GM11168 (cell line): ENCODE data around the gene AP2S1.
"Not testable (repeated sequence)": the region's sequence is repeated elsewhere in the genome, so short reads cannot be mapped to it uniquely, and the experiment has no call there.

Experiments used
- in situ Hi-C: fragments of 300-500 bp; cut with MboI; formaldehyde crosslinking; loops from one replicate; pipeline ENCODE4 v1.12.0; 2022; ENCODE audit warnings: low sequenced_read_pairs; ENCODE audit not compliant: unreplicated experiment

The AP2S1 gene

GRCh38 chr19:46868025-46868802 lies 17.6 kb upstream of the AP2S1 start:
- in situ Hi-C loops: loop anchor here (10.0 kb wide), 1 partner anchor 117 kb away; no protein-coding TSS in a partner anchor

- in situ Hi-C loops: loop anchor here (10.0 kb wide), 1 partner anchor 118 kb away; no protein-coding TSS in a partner anchor
These were observed 16.5 kb upstream of the AP2S1 start for GRCh38 chr19:46867170-46867569.

- in situ Hi-C loops: loop anchor here (10.0 kb wide), 1 partner anchor 118 kb away; no protein-coding TSS in a partner anchor
These were observed 15.9 kb upstream of the AP2S1 start for GRCh38 chr19:46866407-46867136.

DNA sequence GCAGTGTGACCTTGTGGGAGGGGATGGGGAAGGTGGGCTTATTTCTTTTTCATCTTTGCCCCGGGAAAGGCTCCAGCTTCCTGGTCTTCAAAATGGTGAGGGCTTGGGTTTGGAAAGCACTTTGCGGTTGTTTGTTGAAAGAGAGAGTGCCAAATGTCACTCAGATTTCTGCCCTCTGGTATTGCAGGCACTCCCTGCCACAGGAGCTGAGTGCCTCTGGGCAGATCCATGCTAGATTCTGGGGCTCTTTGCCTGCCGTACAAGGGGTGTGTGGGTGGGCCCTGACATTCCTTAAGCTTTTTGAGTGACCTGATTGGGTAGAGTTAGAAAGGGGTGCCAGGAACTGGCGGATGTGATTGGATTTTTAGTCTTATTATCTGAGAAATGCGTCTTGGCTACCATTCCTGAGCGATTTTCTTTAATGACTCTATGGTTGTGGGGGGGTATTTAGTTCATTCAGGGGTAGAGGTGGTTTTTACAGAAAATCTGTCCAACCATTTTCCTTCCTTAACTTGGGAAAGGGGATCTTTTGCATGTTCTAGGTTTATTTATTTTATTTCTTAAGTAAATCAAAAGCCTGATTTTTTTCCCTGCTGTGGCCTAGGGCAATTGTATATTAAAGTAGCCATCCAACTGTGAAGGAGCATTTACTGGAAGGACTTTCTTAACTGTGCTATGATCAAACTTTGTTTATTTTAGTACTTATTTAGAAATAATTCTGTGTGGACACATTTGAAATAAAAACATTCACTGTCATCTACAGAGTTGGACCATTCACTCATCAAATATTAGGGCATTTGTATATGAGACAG lies 13.4 kb upstream of the AP2S1 start:
- in situ Hi-C loops: loop anchor here (10.0 kb wide), 1 partner anchor 121 kb away; no protein-coding TSS in a partner anchor

DNA sequence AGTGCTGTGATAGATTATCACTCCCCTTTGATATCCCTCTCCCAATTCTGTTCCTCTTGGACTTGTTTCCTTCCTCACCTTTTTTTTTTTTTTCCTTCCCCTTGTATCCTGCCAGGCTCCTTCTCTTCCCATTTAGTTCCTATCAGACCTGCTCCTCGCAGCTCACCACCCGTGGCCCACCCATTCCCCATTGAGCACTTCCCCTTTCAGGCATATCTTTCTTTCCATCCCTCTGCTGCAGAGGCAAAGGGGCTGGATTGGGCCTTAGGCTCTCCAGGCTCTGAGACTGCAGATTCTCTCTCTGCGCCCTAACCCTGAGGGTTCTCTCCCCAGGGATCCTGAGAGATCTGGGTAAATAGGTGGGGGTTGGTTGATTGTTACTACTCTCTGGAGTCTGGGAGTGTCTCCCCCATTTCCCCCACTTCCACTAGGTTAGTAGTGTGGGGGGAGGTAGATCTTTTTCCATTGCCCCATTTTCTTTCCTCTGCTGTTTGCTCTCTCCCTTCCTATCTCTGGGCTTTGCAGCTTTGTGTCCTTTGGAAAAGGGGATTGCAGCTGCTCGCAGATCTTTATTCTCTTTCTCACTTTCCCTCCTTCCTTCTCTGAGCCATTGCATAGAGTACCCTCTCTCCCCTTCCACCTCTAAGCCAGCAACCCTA lies 12.5 kb upstream of the AP2S1 start:
- in situ Hi-C loops: loop anchor here (10.0 kb wide), 1 partner anchor 122 kb away; no protein-coding TSS in a partner anchor

- in situ Hi-C loops: loop anchor here (10.0 kb wide), 1 partner anchor 122 kb away; no protein-coding TSS in a partner anchor
These were observed 11.8 kb upstream of the AP2S1 start for GRCh38 chr19:46862503-46862834.

DNA sequence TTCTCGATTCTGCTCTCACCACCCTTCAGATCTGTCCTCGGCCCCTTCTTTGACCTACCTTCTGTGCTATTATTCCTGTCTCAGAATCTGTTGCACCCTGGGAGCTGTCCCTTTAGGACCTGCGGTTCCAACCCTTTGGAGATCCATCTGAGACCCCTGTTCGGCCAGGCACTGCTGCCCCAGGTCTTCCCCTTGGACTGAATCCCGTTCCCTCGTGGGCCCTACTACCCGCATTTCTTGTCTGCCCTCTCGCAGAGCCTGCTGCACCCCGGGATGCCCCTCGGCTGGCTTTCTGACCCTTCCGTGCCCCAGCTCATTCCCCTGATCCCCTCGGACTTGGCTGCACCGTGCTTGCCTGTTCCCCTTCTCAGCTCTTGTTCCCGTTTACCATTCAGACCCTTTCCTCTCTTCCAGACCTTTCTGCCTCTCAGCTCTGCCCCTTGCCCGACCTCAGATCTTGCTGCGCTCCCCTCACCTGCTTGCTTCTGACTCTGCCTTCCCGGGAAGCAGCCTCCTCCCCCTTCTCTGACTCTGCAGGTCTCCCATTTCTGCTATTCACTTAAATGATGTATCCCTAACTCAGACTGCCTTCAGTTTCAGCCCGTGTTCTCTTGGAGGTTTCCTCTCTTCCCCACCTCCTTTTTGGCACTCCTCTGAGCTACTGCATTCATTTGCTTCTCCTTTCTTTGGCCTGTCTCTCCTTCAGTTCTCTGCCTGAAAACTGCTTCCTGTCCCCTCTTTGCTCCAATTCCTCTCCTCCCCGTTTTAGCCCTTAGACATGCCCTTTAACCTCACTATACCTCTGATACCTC lies 11.3 kb upstream of the AP2S1 start:
- in situ Hi-C loops: loop anchor here (10.0 kb wide), 1 partner anchor 123 kb away; no protein-coding TSS in a partner anchor

DNA sequence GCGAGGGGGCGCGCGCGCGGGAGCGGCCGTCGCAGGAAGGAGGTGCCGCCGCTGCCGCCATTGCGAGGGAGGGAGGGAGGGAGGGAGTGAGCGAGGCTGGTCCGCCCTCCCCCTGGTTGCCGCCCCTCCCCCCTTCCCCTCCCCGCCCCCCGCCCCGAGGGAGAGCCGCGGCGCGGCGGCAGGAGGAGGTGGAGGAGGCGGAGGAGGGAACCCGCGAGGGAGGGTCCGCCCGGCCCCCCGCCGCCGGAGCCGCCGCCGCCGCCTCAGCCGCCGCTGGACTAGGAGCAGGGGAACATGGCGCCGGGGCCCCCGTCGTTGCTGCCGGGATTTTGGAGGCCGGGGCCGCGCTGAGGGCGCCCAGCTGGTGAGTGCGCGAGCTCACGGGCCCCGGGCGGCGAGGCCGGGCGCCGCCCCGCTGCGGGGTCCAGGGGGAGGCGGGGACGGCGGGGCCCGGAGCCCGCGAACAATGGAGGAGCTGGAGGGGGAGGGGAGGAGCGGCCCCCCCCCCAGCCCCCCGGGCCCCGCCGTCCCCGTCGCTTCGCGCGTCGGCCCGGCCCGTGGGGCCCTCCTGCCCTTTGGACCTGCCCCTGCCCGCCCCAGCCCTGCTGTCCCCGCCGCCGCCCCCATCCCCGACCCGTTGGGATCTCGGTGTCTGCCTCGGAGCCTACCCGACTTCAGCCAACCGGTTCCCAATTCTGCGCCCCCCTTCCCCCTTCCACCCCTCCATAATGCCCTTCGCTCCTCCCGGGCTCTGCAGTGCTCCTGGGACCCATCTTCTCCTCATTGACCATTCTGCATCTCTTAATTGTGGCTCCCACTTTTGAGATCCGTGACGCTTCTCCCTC lies 10.4 kb upstream of the AP2S1 start, which contains the start of gene ARHGAP35:
ARHGAP35 (plus strand) TSS at position 152 of the 845 bp plus-strand sequence. CDS start 57,679 bp downstream, outside the sequence.
- in situ Hi-C loops: loop anchor here (10.0 kb wide), 1 partner anchor 124 kb away; no protein-coding TSS in a partner anchor

DNA sequence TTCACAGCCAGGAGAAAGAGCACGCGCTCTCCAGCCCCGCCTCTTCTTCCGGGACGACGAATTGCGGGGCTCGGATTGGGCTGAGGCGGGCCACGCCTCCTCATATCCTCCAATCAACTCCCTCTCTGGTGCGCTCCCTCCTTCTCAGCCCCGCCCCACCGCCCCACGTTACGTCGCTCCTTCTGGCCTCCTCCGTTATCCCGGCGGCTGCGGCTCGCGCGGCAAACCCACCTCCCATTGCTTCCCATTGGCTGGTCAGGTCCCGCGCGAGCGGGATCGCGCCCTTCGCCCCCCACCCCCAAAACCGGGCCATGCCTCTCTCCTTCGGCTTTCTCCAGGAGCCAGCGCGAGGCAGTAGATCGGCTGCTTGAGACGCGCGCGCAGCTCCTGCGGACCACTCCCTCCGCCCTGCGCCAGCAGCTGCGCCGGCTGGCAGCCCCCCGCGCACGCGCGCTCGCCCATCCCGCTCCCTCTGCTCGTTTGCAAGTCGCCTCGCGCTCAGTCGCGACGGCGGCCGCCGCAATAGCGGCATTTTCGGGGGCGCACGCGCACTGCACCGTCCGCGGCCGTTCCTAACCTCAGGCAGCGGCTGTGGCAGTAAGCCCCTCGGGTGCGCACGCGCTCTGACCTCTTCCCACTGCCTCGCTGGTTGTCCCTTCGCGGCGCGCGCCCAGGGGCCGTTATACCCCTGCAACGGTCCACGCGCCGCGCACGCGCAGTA lies 9.6 kb upstream of the AP2S1 start:
- in situ Hi-C loops: loop anchor here (10.0 kb wide), 1 partner anchor 125 kb away; no protein-coding TSS in a partner anchor

DNA sequence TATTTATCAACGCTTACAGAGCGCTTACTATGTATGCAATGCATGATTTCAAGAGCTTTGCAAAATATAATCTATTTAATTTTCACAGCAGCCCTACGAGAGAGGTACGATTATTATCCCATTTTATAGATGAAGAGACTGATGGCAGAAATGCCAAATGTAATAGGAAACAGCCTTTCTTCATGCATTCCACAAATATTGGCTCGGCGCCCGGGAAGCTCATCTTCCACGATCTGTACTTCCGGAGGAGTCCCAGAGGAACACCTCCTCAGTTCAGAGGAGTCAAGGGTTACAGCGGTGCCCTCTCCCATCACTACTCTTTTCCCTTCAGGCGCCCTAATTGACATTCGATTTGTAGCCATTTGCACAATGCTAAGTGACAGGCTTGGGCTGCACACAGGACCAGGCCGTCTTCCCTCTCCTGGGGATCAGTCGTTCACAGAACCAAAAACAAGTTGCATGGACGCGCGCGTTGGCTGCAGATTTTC lies 9.0 kb upstream of the AP2S1 start:
- in situ Hi-C loops: loop anchor here (10.0 kb wide), 1 partner anchor 125 kb away; no protein-coding TSS in a partner anchor

DNA sequence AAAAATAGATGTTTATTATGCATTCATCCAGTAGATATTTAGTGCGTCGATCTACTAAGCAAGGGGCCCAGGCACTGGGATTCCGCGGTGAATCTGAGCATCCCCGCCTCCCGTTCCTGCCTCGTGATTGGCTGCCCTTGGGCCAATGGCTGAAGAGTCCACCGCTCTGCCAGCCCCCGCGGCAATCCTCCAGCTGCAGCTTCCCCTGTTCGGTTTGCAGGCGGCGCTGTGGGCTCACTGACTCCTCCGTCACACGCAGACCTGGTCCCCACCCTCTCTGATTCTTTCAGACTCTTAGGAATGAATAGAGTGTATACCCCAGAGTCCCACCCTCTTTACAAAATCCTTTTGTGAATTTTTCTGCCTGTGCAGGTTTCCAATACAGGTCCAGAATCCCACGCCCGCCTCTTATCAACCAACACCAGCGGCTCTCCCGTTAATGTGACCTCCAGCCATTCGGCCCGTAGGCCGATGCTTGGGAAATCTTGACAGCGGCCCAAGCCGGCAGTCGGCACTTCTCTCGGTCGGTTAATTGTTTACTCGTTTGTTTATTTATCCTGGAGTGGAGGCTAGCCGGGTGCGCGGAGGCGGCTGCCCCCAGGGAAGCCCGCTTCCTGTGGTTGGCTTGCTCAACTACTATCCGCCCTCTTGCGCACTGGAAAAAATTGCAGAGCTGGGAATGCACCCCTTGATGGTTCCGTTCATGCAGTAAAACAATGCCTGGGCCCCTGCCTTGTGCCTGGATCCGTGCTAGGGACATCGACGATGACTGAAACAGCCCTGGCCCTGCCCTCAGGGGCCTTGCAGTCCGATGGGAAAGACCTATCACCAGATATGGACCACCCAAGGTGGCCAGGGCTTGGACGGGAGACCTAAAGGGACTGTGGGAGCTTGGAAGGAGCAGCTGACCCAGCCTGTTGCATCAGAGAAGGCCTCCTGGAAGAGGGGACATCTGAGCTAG lies 5.7 kb upstream of the AP2S1 start:
- in situ Hi-C loops: no loop called here

- in situ Hi-C loops: not testable (repeated sequence)
These were observed 4.1 kb upstream of the AP2S1 start for GRCh38 chr19:46854698-46855097.

DNA sequence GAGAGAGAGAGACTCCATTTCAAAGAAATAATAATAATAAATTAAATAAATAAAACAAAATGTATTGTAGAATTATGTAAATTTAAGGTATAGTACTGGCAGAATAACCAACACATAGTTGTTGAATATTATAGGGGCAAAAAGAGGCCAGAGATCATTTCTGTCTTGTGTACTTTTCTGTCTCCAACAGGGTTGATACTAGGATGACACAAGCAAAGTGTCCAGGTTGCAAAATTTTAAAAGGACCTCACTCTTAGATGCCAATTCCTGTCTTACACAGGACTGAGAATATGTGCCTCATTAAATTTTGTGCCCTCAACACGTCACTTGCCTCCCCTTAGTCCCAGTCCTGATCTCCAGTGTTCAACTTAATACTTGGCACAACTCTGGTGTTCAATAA lies 2.2 kb upstream of the AP2S1 start:
- in situ Hi-C loops: no loop called here

- in situ Hi-C loops: no loop called here
These were observed 1.0 kb downstream of the AP2S1 start for GRCh38 chr19:46849610-46850009.

DNA sequence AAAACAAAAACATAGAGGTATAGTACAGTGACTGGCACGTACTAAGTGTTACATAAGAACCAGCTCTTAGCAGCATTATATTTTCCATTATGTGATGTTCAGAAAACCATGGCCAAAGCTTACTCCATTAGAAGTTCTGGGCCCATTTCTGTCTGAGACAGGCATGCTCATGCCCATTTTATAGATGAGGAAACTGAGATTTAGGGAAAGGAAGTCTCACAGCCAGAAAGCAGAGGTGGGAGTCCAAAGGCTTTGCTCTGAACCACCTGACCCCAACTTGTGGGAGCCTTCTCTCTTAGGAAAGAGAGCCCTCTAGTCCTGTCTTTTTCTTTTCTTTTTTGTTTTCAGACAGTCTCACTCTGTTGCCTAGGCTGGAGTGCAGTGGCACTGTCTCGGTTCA lies 2.3 kb downstream of the AP2S1 start:
- in situ Hi-C loops: no loop called here

- in situ Hi-C loops: no loop called here
These were observed 3.1 kb downstream of the AP2S1 start for GRCh38 chr19:46847528-46847927.
